ENCODE results near the gene OTOS. TPM values are rescaled to one million over a fixed set of nuclear protein-coding genes. Genes with fewer than 3 reads are reported as not detected.

The OTOS gene
- total RNA-seq = not detected
- long read RNA-seq = 0 reads

- intact Hi-C loops (cut with micrococcal nuclease) = loop anchor here (5.0 to 10.0 kb wide), 2 partner anchors 78 to 1106 kb away; no protein-coding TSS in a partner anchor
- DNase-seq (no peak), ATAC-seq (no peak)
These were observed at the start of gene OTOS for GRCh38 chr2:240140511-240140910. TSS of gene OTOS (minus strand) at chr2:240140658. CDS start at chr2:240140326, 332 bp downstream.

GRCh38 chr2:240189686-240190085 lies 49.2 kb upstream of the OTOS start:
- DNase-seq (peak; percentile 4), ATAC-seq (no peak)
- intact Hi-C loops (cut with micrococcal nuclease) = no loop called here

GRCh38 chr2:240187989-240188590 lies 47.6 kb upstream of the OTOS start:
- ATAC-seq (no peak), DNase-seq (no peak)
- intact Hi-C loops (cut with micrococcal nuclease) = no loop called here

GRCh38 chr2:240186191-240186725 lies 45.8 kb upstream of the OTOS start:
- intact Hi-C loops (cut with micrococcal nuclease) = no loop called here
- peak; percentile 10 for DNase-seq
- ATAC-seq = no peak

- intact Hi-C loops (cut with micrococcal nuclease) = no loop called here
- DNase-seq = no peak
These were observed 44.2 kb upstream of the OTOS start for GRCh38 chr2:240184656-240185055.

GRCh38 chr2:240183875-240184590 lies 43.6 kb upstream of the OTOS start:
- intact Hi-C loops (cut with micrococcal nuclease) = no loop called here
- no peak for DNase-seq
- no peak for ATAC-seq

More at GRCh38 chr2:240184656-240185055, 44.2 kb upstream of the OTOS start:
- no peak for ATAC-seq

GRCh38 chr2:240183006-240183874 lies 42.8 kb upstream of the OTOS start:
- intact Hi-C loops (cut with micrococcal nuclease) = no loop called here
- DNase-seq (no peak), ATAC-seq (no peak)

- no peak for ATAC-seq
- no peak for DNase-seq
These were observed 42.0 kb upstream of the OTOS start for GRCh38 chr2:240182476-240182875.

GRCh38 chr2:240182001-240182400 lies 41.5 kb upstream of the OTOS start:
- DNase-seq (no peak), ATAC-seq (no peak)
- intact Hi-C loops (cut with micrococcal nuclease) = no loop called here

More at GRCh38 chr2:240182476-240182875, 42.0 kb upstream of the OTOS start:
- intact Hi-C loops (cut with micrococcal nuclease) = no loop called here

- ATAC-seq (no peak), DNase-seq (no peak)
- intact Hi-C loops (cut with micrococcal nuclease) = no loop called here
These were observed 39.6 kb upstream of the OTOS start for GRCh38 chr2:240179941-240180666.

GRCh38 chr2:240179186-240179815 lies 38.8 kb upstream of the OTOS start:
- ATAC-seq = no peak
- intact Hi-C loops (cut with micrococcal nuclease) = no loop called here

GRCh38 chr2:240178564-240178963 lies 38.1 kb upstream of the OTOS start:
- intact Hi-C loops (cut with micrococcal nuclease) = no loop called here

More at GRCh38 chr2:240179186-240179815, 38.8 kb upstream of the OTOS start:
- DNase-seq = peak; percentile 10

GRCh38 chr2:240174496-240174895 lies 34.0 kb upstream of the OTOS start:
- intact Hi-C loops (cut with micrococcal nuclease) = no loop called here

More at GRCh38 chr2:240178564-240178963, 38.1 kb upstream of the OTOS start:
- ATAC-seq (no peak), DNase-seq (no peak)

GRCh38 chr2:240172071-240172895 lies 31.8 kb upstream of the OTOS start:
- ATAC-seq (no peak), DNase-seq (no peak)
- intact Hi-C loops (cut with micrococcal nuclease) = no loop called here

More at GRCh38 chr2:240174496-240174895, 34.0 kb upstream of the OTOS start:
- DNase-seq = no peak
- ATAC-seq = no peak

GRCh38 chr2:240170883-240171282 lies 30.4 kb upstream of the OTOS start:
- intact Hi-C loops (cut with micrococcal nuclease) = no loop called here
- no peak for DNase-seq
- ATAC-seq = no peak

- intact Hi-C loops (cut with micrococcal nuclease) = no loop called here
- no peak for DNase-seq
- ATAC-seq = no peak
These were observed 29.9 kb upstream of the OTOS start for GRCh38 chr2:240170354-240170735.

GRCh38 chr2:240169486-240170353 lies 29.3 kb upstream of the OTOS start:
- intact Hi-C loops (cut with micrococcal nuclease) = no loop called here
- DNase-seq (peak; percentile 13), ATAC-seq (no peak)
